NCI-H2227 (cell line): Measurements from ENCODE around the gene TLR3.

Source experiments
- DNase-seq: peaks from one replicate; lab custom pipeline; 2025; ENCODE audit not compliant: unreplicated experiment; lab: John Stamatoyannopoulos, UW

Gene TLR3

DNA sequence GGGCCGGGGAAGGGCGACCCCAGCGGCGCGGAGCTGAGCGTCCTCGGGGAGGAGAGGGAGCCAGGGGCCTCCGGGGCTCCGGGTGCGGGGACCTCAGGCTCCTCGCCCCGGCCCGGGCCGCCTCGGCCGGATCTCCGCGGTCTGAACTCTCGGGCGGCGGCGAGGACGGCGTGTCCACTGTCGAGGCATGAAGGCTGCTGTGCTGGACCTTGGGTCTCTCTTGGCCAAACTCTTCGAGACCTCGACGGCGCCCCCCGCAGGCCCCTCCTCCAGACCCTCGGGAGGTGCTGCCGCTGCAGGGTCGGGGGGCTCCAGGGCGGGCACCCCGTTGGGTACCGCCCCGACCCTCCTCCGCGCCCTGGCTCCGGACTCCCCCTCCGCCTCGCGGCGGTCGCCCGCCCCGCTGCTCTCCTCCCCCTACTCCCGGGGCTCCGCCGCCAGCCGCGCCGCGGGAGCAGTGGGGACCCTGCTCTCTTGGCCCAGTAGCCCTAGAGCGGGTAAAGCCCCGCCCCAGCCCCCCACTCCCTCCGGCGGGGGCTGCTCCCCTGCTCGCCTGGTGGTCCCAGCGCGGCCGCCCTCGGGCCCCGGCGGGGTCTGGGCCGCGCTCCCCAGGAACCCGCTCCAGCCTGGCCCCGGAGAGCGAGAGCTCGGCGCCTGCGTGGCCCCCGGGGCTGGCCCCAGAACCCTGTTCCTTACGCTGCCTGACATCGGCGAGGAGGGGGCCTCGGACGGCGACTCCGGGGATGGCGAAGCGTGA, 36.1 kb downstream of the TLR3 start:
- no peak for DNase-seq

DNA sequence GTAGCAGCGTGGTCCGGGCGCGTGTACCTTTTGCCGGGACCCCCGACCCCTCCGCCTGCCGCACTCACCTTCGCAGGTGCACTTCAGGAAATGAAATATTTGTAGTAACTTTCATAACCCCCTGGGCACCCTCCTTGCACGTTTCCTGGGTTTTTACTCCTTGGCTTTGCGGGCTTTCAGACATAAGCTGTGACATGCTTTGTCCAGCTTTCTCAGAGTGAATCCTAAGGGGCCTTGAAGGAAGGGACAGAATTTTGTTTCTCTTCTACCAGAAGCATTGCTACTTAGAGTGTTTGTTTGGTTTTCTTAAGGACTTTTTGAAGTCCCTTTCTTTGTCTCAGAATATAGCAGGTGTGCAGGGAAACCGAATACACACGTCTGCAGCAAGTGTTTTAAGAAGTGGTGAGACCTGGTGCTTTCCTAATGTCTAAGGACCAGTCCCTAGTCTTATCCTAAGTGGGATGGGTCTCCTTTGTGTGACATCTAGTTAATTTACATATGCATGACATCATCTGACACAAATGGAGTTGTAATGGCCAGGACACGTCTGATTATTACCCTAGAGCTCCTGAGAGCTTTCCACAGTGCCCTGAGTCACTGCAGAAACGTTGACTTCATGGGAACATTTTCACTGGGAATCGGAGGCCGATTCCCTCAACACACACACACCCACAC, 36.8 kb downstream of the TLR3 start:
- DNase-seq = no peak

DNA sequence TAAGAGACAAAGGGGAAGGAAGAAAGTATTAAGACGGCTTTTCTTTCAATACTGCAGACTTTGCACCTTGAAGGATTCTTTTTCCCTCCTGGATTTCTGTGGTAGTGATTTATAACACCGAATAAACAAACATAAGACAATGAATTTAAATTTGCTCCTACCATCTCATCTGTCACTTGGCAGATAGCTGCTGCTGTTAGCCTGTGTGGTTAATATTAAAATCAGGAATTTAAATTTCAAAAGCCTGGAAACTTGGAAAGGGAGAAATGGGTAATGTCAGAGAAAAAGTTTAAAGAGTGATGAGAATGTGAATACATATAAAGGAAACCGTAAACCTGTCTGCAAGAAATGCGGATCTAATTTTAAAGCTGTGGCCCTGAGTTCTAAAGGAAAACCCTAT, 39.0 kb downstream of the TLR3 start:
- no peak for DNase-seq

DNA sequence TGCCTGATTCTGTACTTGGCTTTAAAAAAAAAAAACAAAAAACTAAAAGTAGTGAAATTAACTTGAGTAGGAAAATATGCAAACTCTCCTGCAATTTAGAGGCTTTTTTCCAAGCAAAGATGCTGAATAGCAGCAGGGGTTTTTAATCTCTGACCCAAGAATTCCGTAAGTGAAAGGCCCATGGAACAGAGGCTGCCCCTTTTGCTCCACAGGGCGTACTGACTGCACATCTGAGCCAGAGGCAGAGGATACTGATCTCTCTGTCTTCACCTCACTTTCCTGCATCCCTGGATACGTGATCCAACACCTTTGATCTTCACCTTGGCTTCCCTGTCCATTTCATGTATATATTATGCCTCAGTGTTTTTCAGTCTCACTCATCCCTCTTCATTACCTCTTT, 39.4 kb downstream of the TLR3 start:
- no peak for DNase-seq

DNA sequence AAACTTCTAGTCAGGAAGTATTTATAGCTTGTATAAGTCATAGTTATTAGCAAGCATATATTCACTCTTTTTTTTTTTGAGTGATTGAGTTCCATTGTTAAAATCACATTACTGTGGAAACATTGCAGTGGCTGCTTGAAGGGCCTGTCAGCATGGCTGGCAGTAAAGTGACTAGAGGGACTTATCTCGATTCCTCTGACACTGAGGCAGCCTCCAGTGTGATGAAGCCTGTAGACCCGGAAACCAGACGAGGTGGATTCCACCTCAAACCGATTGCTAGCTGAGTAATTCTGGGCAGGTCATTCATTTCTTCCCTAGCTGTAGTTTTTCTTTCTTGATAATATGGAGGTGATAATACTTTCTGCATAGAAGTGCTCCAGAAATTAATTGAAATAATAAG, 40.3 kb downstream of the TLR3 start:
- no peak for DNase-seq

DNA sequence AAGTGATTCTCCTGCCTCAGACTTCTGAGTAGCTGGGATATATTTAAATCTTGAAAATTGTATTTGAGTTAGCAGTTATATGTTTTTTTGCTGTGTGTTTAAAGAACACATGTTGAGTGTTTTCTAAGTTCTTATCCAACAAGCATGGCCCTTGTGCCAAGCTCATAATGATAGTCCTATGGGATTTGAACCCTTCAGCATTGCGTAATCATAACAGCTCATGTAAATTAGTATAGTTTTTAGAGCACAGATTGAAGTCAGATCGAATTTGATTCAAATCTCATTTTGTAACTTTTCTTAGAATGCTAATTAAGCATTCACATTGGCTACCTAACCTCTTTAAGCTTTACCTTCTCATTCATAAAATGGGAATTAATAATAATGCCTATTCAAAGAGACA, 47.7 kb downstream of the TLR3 start:
- DNase-seq = no peak

DNA sequence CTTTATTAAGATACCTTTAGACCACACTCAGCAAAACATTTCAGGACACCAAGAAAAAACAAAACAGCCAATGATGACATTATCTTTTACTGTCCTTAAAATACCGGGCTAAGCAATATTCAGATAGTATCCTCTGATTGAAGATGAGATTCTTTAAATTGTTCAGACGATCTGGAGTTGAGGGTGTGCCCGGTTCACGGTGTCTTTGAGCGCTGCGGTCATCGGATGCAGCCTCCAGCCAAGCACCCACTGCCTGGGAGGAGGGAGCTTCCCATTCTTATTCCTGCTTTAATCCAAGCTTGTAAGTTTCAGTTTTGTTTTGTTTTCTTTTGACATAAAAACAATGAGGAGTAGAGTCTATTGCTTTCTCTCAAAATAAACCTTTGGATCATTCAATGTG, 49.6 kb downstream of the TLR3 start:
- no peak for DNase-seq

DNA sequence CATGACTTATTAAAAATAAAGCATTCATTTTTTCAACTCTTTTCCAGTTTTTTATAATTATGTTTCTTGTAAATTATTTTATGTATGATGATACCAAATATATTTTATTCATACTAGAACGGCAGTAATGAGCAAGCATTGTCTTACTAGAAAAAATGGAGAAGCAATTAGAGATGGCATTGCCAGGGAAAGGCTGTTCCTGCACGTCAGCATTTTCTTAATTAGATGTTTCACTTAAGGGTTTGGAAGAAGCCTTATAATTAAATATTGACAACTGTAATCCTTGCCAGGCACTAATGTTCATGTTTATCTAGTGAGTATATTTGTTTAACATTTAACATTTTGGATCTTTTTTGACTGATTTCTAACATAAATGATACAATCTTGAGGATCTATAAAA, 52.1 kb downstream of the TLR3 start:
- DNase-seq = no peak

DNA sequence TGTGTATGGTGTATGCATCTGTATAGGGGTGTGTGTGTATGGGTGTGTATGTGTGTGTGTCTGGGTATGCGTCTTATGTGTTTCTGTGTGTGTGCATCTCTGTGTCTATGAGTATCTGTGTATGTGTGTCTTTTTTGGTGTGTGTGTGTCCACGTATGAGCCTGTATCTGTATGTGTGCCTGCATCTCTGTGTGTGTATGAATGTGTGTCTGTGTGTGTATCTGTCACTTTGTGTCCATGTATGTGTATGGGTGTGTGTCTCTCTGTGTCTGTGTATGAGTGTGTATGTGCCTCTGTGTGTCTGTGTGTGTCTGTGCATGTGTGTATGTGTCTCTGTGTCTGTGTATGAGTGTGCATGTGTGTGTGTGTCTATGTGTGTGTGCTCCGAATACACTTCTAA, 59.9 kb downstream of the TLR3 start:
- no peak for DNase-seq

DNA sequence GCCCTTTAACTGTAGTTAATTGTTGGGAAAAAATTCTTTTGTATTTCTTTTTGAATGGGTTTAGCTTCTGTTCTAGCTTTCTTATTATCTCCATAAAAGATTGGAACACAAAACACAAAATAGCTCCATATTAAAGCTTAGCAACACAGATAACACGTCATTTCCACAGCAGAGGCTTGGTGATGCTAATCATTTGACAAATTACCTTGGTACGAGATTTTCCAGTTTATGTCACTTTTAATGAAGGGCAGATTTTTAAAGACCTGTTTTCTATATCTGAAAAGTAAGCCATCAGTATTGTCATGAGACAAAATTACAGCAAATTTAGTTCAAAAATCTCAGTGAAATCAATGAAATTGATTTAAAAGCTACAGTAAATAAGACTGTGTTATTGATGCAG, 63.0 kb downstream of the TLR3 start:
- no peak for DNase-seq

DNA sequence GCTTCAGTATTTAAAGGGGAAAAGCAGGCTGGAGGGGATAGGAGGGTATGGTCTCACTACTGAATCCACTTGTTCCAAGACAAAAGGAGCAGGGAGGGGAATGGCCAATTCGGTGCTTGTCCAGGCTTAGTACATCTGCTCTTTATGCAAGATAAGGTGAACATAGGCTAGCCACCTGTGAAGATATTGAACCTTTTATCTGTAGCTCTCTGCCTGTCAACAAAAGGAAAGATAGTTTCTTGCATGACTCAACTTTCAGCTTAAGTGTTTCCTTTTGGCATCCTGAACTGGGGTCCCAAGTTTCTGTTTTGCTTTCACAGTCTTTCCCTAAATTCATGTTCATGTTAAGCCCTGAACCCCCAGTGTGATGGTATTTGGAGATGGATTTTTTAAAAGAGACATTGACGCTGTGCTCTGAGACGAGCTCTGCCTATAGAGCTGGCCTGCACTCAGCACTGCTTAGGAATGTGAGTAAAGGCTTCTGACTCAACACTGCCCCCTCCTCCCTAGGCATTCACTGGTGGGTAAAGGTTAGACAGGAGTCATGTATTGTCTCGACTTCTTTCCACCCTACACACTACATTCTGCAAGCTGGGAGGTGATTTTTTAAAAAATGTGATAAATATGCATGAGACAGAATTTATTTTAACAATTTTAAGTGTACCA, 63.8 kb downstream of the TLR3 start:
- no peak for DNase-seq

DNA sequence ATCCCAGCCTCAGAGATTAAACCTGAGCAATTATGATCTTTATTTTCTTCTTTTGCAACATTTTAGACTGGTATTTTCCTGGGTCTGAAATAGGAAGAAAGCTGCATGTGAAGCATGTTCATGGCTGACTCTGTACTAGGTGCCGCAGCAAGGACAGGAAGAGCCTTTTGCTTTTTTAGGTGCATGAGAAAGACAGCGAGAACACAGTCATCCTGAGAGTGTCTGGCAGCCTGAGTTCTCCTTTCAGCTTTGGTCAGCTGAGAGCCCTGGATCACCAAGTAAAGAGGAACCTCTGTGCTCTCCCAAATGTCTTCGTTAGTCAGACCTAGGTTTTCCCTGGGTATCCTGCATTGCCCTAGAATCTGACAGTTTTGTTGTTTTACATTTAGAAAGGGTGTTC, 65.3 kb downstream of the TLR3 start:
- no peak for DNase-seq

DNA sequence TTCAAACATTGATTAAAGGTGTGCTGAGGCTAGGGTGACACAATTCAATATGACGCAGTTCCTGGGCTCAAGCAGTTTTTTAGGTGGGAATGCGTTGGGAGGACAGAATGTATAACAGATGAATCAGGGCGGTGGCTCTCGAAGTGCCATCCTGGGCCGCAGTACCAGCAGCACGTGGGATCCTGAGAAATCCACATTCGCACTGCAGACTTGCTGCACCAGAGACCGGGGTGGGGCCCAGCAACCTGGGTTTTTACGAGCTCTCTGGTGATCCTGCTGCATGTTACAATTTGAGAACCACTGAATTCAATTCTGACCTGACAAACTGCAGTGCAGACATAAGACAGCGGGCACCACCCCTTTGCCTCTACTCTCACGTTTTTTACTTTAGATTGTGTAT, 65.9 kb downstream of the TLR3 start:
- no peak for DNase-seq

DNA sequence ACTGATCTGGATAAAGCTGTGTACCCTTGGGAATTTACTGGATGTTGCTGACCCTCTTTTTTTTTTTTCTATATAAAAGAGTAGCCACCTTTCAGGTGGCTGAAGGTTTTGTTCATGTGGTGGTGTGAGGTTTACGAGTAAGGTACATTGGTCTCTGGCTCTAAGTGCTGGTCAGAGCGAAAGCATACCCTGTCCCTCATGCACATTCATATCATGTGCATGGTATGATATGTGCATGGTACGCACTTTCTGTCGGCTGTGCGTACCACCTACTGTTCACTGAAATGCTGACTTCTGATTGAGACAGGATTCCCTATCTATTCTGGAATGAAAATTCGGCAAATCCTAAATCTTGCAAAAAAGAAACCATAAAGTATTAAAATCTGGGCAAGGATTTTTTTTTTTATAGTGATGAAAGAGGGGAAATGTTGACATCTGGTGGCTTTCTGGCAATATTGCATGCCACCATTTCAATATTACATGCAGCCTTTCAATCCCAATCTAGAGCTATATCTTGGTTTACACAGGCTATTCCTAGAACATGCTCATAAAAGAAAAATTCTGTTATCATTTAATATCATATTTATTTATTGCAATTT, 68.3 kb downstream of the TLR3 start:
- DNase-seq = peak; percentile 26
